Measurements from ENCODE around the gene NCOA5.

The NCOA5 gene

DNA sequence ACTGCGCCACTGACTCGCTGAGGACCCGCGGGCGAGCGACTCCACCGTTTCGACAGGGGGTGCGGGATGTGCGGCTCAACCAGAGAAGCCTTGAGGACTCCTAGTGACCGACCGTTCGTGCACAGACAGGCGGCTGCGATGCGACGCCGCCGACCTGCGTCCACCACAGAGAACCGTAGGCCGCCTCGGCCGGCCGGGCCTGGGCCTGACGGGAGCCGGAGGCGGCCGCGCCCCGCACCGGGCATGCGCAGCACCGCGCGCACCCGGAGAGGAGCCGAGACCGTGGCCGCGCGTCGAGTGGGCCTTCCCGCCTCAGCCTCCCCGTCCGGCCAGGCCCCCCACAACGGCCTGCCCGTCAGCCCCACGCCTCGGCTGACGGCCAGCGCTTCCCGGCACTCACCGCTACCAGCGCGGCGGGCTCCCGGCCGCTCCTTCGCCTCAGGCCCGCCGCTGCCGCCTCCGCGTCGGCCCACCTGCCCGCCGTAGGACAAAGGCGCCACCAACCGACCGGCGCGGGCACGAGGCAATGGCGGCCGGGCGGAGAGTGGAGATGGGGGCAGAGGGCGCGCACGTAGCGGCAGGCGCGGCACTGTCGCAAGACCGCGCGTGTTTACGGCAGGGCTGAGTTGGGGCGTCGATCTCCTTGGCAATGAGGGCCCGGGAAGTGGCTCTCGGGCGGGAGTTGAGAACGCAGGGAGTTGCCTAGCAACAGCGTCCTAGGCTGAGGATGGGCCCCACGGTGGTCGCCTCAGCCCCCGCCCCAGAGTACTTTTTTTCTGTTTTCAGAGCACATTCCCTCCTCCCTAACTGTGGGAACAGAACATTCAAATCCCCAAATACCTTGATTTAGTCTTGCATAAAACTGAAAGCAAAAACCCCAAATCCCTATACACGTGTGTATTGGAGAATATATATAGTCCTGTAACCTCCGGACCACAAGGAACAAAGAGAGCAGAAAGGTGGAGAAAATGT lies at the start of gene NCOA5:
NCOA5 (minus strand) TSS at position 546 of the 972 bp plus-strand sequence. CDS start 10,538 bp downstream, outside the sequence.
- TF ChIP-seq, protein P1, sequence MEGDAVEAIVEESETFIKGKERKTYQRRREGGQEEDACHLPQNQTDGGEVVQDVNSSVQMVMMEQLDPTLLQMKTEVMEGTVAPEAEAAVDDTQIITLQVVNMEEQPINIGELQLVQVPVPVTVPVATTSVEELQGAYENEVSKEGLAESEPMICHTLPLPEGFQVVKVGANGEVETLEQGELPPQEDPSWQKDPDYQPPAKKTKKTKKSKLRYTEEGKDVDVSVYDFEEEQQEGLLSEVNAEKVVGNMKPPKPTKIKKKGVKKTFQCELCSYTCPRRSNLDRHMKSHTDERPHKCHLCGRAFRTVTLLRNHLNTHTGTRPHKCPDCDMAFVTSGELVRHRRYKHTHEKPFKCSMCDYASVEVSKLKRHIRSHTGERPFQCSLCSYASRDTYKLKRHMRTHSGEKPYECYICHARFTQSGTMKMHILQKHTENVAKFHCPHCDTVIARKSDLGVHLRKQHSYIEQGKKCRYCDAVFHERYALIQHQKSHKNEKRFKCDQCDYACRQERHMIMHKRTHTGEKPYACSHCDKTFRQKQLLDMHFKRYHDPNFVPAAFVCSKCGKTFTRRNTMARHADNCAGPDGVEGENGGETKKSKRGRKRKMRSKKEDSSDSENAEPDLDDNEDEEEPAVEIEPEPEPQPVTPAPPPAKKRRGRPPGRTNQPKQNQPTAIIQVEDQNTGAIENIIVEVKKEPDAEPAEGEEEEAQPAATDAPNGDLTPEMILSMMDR (conservative IDR thresholded peaks at IDR 0.05; ENCODE audit: low read depth, low read length), result no peak
- DNase-seq (ENCODE audit: low read depth), result peak; percentile 98
- peak within 1 kb of the TSS; percentile 90 for H3K4me3 ChIP-seq (ENCODE audit: low read depth, low read length)

DNA sequence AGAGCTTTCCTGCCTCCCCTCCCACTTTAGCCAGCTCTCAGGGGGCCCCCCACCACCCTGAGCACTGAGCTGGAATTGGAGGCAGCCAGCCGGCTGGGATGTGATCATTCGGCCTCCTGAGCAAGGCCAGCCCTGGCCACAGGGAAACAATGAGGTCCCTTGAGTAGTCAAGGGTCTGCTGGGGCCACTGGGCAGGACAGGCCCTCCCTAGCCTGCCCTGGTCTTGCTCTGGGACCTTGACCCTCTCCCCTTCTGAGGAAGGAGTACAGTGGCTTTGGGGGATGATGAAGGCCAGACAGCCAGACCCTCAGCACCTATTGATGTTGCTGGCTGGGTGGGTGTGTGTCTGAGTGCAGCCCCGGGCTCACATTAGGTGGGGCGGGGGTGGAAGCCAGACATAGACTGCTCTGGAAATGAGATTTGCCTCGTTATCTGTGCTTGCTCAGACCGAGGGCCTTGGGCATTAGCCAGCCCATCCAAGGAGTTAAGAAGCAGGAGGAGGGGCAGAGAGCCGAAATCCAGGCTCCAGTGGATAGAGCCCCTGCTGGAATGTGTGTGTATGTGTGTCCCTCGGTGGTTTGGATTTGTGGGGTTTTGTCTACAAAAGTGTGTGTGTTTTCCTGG lies 49.6 kb upstream of the NCOA5 start:
- H3K4me3 ChIP-seq (ENCODE audit: low read depth, low read length), result no peak overlapping the region
- DNase-seq (ENCODE audit: low read depth), result no peak
- TF ChIP-seq, protein P1 (conservative IDR thresholded peaks at IDR 0.05; ENCODE audit: low read depth, low read length), result no peak

DNA sequence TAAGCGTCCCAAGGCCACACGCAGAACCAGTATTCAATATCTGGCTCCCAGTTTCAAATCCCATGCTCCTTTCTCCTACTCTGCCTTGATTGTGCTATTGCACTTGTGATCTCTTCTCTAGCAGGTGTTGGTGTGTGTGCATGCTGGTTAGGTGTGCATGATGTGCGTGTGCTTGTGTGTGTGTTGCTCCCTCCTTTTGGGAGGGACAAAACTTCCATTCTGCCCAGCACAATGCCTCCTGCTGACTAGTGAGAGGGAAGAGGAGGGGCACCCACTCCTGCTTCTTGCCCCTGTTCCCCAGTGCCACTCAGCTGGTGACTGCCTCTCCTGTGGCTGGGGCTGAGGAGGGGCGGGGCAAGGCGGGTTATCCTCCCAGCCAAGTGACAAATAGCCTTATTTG lies 48.1 kb upstream of the NCOA5 start:
- no peak overlapping the region for H3K4me3 ChIP-seq (ENCODE audit: low read depth, low read length)
- TF ChIP-seq, protein P1 (conservative IDR thresholded peaks at IDR 0.05; ENCODE audit: low read depth, low read length), result no peak
- no peak for DNase-seq (ENCODE audit: low read depth)

DNA sequence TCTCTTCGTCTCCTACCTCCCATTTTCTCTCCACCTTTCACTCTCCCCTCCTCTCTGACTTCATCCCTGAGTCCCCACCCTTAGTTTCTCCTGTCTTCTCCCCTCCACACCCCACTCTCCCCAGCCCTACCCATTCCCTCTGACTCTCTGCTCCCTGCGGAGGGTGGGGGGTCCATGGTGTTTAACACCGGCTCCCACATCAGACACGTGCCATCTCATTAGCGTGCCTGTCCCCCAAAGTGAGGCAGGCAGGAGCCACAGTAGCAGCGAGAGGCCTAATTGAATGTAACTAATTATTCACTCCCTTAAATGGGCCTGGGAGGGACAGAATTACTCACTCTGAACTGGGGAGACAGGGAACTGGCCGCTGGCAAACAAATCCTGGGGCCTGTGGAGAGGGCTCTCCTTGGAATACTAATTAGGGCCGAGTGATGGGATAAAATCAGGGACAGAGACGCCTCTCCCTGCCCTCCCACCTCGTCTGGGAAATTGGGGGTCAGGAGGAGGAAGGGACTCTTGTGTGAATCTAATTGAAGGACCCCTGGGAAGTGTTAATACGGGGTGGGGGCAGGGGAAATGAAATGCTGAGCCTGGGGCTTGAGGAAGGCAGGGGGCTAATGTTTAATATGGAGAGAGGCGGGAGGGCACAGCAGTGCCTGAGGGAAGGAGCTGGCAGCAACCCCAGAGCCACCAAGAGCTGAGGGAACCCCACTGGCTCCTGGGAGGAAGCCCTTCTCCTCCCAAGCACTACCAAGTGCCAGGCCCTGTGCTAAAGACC lies 46.3 kb upstream of the NCOA5 start:
- TF ChIP-seq, protein P1 (conservative IDR thresholded peaks at IDR 0.05; ENCODE audit: low read depth, low read length), result no peak
- H3K4me3 ChIP-seq (ENCODE audit: low read depth, low read length), result no peak overlapping the region

DNA sequence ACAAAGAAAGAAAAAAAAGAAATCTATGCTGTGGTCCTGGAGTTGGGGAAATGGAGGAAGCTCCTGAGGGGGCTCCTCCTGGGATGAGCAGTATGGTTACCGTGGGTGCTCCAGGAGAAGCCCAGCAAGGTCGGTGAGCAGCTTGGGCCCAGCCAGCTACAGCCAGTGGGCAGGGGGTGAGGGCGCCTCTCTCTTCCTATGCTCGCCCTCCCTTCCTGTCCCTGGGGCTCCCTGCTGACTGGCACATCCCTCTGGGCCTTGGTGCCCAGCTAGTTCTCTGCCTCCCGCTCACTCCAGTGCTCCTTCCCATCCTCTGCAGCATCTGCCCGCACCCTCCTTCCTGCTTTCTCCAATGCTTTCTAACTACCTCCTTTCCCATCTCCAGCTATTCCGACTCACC lies 45.0 kb upstream of the NCOA5 start:
- TF ChIP-seq, protein P1 (conservative IDR thresholded peaks at IDR 0.05; ENCODE audit: low read depth, low read length), result no peak
- DNase-seq (ENCODE audit: low read depth), result no peak

More for the DNA sequence above, 46.3 kb upstream of the NCOA5 start:
- no peak for DNase-seq (ENCODE audit: low read depth)

DNA sequence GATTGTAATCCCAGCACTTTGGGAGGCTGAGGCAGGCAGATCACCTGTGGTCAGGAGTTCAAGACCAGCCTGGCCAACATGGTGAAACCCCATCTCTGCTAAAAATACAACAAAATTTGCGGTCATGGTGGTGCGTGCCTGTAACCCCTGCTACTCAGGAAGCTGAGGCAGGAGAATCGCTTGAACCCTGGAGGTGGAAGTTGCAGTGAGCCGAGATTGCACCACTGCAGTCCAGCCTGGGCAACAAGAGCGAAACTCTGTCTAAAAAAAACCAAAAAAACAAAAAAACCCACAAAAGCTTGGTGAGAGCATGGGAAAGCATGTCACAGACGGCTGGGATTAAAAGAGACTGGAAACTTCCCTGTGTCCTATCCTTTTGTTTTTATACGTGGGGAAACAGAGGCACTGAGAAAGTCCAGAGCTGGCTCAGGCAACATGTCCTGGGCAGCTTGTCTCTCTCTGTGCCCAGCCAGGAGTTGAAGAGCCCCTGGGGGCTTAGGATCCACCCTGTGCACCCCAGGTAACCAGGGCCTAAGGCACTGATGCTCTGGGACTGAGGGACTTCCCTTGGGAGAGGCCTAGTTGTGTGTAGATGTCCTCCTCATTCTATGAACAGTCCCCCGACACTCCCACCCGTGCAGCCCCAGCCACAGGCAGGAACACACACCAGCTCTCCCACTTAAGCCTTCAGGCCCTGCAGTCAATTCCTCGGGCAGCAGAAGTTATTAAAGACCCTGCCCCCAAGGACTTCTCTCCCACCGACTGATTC lies 44.3 kb upstream of the NCOA5 start:
- DNase-seq (ENCODE audit: low read depth), result no peak
- no peak overlapping the region for H3K4me3 ChIP-seq (ENCODE audit: low read depth, low read length)
- TF ChIP-seq, protein P1 (conservative IDR thresholded peaks at IDR 0.05; ENCODE audit: low read depth, low read length), result no peak

More for the DNA sequence above, 45.0 kb upstream of the NCOA5 start:
- no peak overlapping the region for H3K4me3 ChIP-seq (ENCODE audit: low read depth, low read length)

All from choroid plexus epithelial cell (primary cell).